Measurements from ENCODE around the gene HNRNPA1.

DNA sequence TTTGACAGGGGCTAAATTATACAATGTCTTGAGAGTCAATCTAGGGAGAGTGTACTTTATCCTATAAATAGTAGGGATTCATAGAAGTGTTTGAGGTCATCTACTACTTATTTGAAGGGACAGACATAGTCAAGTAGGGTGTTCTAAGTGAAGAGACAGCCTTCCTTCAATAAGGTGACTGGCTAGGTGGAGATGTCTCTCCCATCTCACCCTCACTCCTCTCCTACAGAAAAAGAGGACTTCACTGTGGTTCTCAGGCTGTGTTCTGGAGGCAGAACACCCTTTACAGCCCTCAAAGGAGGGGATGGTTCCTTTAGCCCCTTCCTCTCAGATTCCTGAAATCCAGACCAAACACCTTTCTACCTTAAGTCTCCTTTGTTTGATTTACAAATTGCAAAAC, 23.1 kb downstream of the HNRNPA1 start:
- TF ChIP-seq, protein P1, sequence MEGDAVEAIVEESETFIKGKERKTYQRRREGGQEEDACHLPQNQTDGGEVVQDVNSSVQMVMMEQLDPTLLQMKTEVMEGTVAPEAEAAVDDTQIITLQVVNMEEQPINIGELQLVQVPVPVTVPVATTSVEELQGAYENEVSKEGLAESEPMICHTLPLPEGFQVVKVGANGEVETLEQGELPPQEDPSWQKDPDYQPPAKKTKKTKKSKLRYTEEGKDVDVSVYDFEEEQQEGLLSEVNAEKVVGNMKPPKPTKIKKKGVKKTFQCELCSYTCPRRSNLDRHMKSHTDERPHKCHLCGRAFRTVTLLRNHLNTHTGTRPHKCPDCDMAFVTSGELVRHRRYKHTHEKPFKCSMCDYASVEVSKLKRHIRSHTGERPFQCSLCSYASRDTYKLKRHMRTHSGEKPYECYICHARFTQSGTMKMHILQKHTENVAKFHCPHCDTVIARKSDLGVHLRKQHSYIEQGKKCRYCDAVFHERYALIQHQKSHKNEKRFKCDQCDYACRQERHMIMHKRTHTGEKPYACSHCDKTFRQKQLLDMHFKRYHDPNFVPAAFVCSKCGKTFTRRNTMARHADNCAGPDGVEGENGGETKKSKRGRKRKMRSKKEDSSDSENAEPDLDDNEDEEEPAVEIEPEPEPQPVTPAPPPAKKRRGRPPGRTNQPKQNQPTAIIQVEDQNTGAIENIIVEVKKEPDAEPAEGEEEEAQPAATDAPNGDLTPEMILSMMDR (conservative IDR thresholded peaks at IDR 0.05 in 1 of 2, IDR thresholded peaks at IDR 0.05 in 1 of 2; ENCODE audit: low read depth in 1 of 2, low read length in 2 of 2): no peak
- no peak for TF ChIP-seq EZH2 (IDR thresholded peaks at IDR 0.05; ENCODE audit: low read length, missing control alignments)
